ENCODE results near the gene CACNA2D4. TPM values are rescaled to one million over a fixed set of nuclear protein-coding genes. Genes with fewer than 3 reads are reported as not detected.
A peak's percentile ranks its signal among the peaks of the same experiment; 100 is the strongest.

CACNA2D4 gene
- polyA plus RNA-seq, 3 donors, result 17.8 to 87.7 (median 22.1) TPM

- WGBS (ENCODE audit: insufficient coverage), result 55% methylated on average over 20 of the region's 27 CpGs
- H3K4me1 ChIP-seq (ENCODE audit: control insufficient read depth in 1 of 2, insufficient read depth in 2 of 2, low read length in 2 of 2), result peaks cover 81 to 100% of the 10 kb centered on the region in 2 donors
- peak overlapping the region; percentile 63 for H3K9ac ChIP-seq (ENCODE audit: insufficient read depth, low read length, poor library complexity, severe bottlenecking)
- peak overlapping the region; percentile 12 to 69 (median 37) for H3K4me3 ChIP-seq (replicated peaks in 1 of 3; ENCODE audit: low read depth in 2 of 3, low read length in 3 of 3)
- TF ChIP-seq, protein P1, sequence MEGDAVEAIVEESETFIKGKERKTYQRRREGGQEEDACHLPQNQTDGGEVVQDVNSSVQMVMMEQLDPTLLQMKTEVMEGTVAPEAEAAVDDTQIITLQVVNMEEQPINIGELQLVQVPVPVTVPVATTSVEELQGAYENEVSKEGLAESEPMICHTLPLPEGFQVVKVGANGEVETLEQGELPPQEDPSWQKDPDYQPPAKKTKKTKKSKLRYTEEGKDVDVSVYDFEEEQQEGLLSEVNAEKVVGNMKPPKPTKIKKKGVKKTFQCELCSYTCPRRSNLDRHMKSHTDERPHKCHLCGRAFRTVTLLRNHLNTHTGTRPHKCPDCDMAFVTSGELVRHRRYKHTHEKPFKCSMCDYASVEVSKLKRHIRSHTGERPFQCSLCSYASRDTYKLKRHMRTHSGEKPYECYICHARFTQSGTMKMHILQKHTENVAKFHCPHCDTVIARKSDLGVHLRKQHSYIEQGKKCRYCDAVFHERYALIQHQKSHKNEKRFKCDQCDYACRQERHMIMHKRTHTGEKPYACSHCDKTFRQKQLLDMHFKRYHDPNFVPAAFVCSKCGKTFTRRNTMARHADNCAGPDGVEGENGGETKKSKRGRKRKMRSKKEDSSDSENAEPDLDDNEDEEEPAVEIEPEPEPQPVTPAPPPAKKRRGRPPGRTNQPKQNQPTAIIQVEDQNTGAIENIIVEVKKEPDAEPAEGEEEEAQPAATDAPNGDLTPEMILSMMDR (IDR thresholded peaks at IDR 0.05), result no peak
- no peaks in the 10 kb centered on the region for H3K36me3 ChIP-seq (replicated peaks in 1 of 2; ENCODE audit: control insufficient read depth in 1 of 2, insufficient read depth in 2 of 2, low read length in 2 of 2)
- H3K9me3 Mint-ChIP-seq, result peaks cover 0 to 4% (median 0%) of the 10 kb centered on the region in 7 donors
- H3K4me3 Mint-ChIP-seq, result peak overlapping the region; percentile 57 to 65
- H3K27ac Mint-ChIP-seq, result peak overlapping the region; percentile 98 to 100 (median 100)
- intact Hi-C loops (cut with micrococcal nuclease), result loop anchor here (2.0 to 10.0 kb wide), 2 partner anchors 15 to 533 kb away; no protein-coding TSS in a partner anchor
- peaks cover 10% of the 10 kb centered on the region in 2 donors for H3K36me3 Mint-ChIP-seq
- DNase-seq, result peak; percentile 69 to 88 (median 71)
- H3K4me1 Mint-ChIP-seq, result peaks cover 89% of the 10 kb centered on the region
- H3K27me3 ChIP-seq (ENCODE audit: control insufficient read depth in 2 of 2, insufficient read depth in 2 of 2, low read length in 2 of 2), result no peaks in the 10 kb centered on the region
- H3K27me3 Mint-ChIP-seq (ENCODE audit: low read depth in 3 of 3), result peaks cover 0 to 3% (median 2%) of the 10 kb centered on the region in 3 donors
- H3K27ac ChIP-seq (ENCODE audit: low read depth in 1 of 2, low read length in 2 of 2), result peak overlapping the region; percentile 94 to 98
- H2AFZ ChIP-seq (ENCODE audit: insufficient read depth, low read depth, low read length, poor library complexity, severe bottlenecking), result peak overlapping the region; percentile 33
- H3K4me2 ChIP-seq (replicated peaks; ENCODE audit: extremely low read depth, low read length, poor library complexity, severe bottlenecking), result peak overlapping the region; percentile 69
- H3K79me2 ChIP-seq (ENCODE audit: insufficient read depth, low read length), result peaks cover 21% of the 10 kb centered on the region
- H4K20me1 ChIP-seq (ENCODE audit: insufficient read depth, low read length), result no peaks in the 10 kb centered on the region
- no peaks in the 10 kb centered on the region for H3K9me3 ChIP-seq (replicated peaks in 1 of 2; ENCODE audit: control insufficient read depth in 1 of 2, insufficient read depth in 1 of 2, low read length in 2 of 2)
These were observed 107.0 kb downstream of the CACNA2D4 start for GRCh38 chr12:1811281-1811947.

DNA sequence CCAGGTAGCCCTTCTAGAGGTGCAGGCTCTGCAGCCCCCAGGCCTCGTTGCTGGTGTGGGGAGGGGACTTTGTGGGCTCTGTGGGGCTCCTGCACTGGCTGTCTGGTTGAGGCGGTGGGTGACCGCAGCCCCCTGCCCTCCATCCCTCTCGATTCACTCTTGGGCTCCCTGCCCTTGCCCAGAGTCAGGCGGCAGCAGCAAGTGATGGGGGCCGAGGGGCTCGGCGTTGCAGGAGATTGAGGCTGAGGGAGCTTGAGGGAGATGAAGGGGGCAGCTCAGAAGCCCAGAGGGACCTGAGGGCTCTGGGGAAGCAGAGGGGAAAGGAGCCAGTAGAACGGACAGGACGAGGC is 107.5 kb downstream of the CACNA2D4 start:
- H3K4me3 Mint-ChIP-seq, result peak overlapping the region; percentile 37 to 71
- no peak overlapping the region for H2AFZ ChIP-seq (ENCODE audit: insufficient read depth, low read depth, low read length, poor library complexity, severe bottlenecking)
- H3K4me1 ChIP-seq (ENCODE audit: control insufficient read depth in 1 of 2, insufficient read depth in 2 of 2, low read length in 2 of 2), result peaks cover 84 to 100% of the 10 kb centered on the region in 2 donors
- H3K27ac ChIP-seq (ENCODE audit: low read depth in 1 of 2, low read length in 2 of 2), result peak overlapping the region; percentile 94 to 98
- no peaks in the 10 kb centered on the region for H3K27me3 ChIP-seq (ENCODE audit: control insufficient read depth in 2 of 2, insufficient read depth in 2 of 2, low read length in 2 of 2)
- H3K9me3 ChIP-seq (replicated peaks in 1 of 2; ENCODE audit: control insufficient read depth in 1 of 2, insufficient read depth in 1 of 2, low read length in 2 of 2), result no peaks in the 10 kb centered on the region
- peaks cover 0 to 3% (median 2%) of the 10 kb centered on the region in 3 donors for H3K27me3 Mint-ChIP-seq (ENCODE audit: low read depth in 3 of 3)
- peak overlapping the region in 2 of 3 experiments; percentile 37 to 69 for H3K4me3 ChIP-seq (replicated peaks in 1 of 3; ENCODE audit: low read depth in 2 of 3, low read length in 3 of 3)
- peaks cover 21% of the 10 kb centered on the region for H3K79me2 ChIP-seq (ENCODE audit: insufficient read depth, low read length)
- intact Hi-C loops (cut with micrococcal nuclease), result loop anchor here (2.0 to 10.0 kb wide), 2 partner anchors 14 to 534 kb away; no protein-coding TSS in a partner anchor
- H3K4me1 Mint-ChIP-seq, result peaks cover 91% of the 10 kb centered on the region
- H3K36me3 Mint-ChIP-seq, result peaks cover 10 to 12% of the 10 kb centered on the region in 2 donors
- peak overlapping the region; percentile 63 for H3K9ac ChIP-seq (ENCODE audit: insufficient read depth, low read length, poor library complexity, severe bottlenecking)
- H3K4me2 ChIP-seq (replicated peaks; ENCODE audit: extremely low read depth, low read length, poor library complexity, severe bottlenecking), result peak overlapping the region; percentile 69
- no peak for DNase-seq
- TF ChIP-seq, protein P1 (IDR thresholded peaks at IDR 0.05), result no peak
- 100% methylated on average over 9 of the region's 10 CpGs for WGBS (ENCODE audit: insufficient coverage)
- peak overlapping the region; percentile 98 to 100 (median 100) for H3K27ac Mint-ChIP-seq
- H3K36me3 ChIP-seq (replicated peaks in 1 of 2; ENCODE audit: control insufficient read depth in 1 of 2, insufficient read depth in 2 of 2, low read length in 2 of 2), result no peaks in the 10 kb centered on the region
- no peaks in the 10 kb centered on the region for H4K20me1 ChIP-seq (ENCODE audit: insufficient read depth, low read length)
- H3K9me3 Mint-ChIP-seq, result peaks cover 0 to 4% (median 0%) of the 10 kb centered on the region in 7 donors
